H9 (cell line): ENCODE results near the gene OR56B1. TPM values are rescaled to one million over a fixed set of nuclear protein-coding genes. Genes with fewer than 3 reads are reported as not detected.

Source experiments
- DNase-seq: peaks from one replicate; pipeline ENCODE4 v3.0.0-alpha.2; 2017
- H2AFZ ChIP-seq: one replicate; pipeline ENCODE4 v1.6.1; 2013; ENCODE audit warnings: mild to moderate bottlenecking, low read length, control low read depth, moderate library complexity
- H2AK5ac ChIP-seq: 2 replicates; pipeline ENCODE4 v1.6.1; 2013; ENCODE audit warnings: low read length, control low read depth, mixed read lengths; ENCODE audit not compliant: insufficient read length
- H2BK120ac ChIP-seq: one replicate; pipeline ENCODE4 v1.6.1; 2013; ENCODE audit warnings: low read depth, mild to moderate bottlenecking, low read length, control low read depth, inconsistent platforms; ENCODE audit not compliant: poor library complexity, severe bottlenecking
- H2BK12ac ChIP-seq: 2 replicates; pipeline ENCODE4 v1.6.1; 2013; ENCODE audit warnings: low read length, control low read depth, mixed read lengths, low read depth; ENCODE audit not compliant: insufficient read length
- H2BK15ac ChIP-seq: 2 replicates; pipeline ENCODE4 v1.6.1; 2013; ENCODE audit warnings: low read depth, low read length, control low read depth
- H2BK20ac ChIP-seq: one replicate; pipeline ENCODE4 v1.6.1; 2013; ENCODE audit warnings: low read depth, mild to moderate bottlenecking, low read length, control low read depth, inconsistent platforms; ENCODE audit not compliant: poor library complexity, severe bottlenecking
- H2BK5ac ChIP-seq: 2 replicates; pipeline ENCODE4 v1.6.1; 2013; ENCODE audit warnings: low read length, control low read depth, mixed read lengths; ENCODE audit not compliant: insufficient read length
- H3K14ac ChIP-seq: 2 replicates; pipeline ENCODE4 v1.6.1; 2013; ENCODE audit warnings: low read length, control low read depth; ENCODE audit not compliant: insufficient read depth
- H3K18ac ChIP-seq: 2 replicates; pipeline ENCODE4 v1.6.1; 2013; ENCODE audit warnings: low read depth, mild to moderate bottlenecking, mixed read lengths, low read length, control low read depth; ENCODE audit not compliant: insufficient read length
- H3K23ac ChIP-seq: 2 replicates; pipeline ENCODE4 v1.6.1; 2013; ENCODE audit warnings: low read length, control low read depth, mixed read lengths, low read depth; ENCODE audit not compliant: insufficient read length
- H3K23me2 ChIP-seq: 2 replicates; pipeline ENCODE4 v1.6.1; 2013; ENCODE audit warnings: low read depth, mild to moderate bottlenecking, mixed read lengths, low read length, control low read depth; ENCODE audit not compliant: insufficient read length, poor library complexity, severe bottlenecking
- H3K27ac ChIP-seq: 2 replicates; pipeline ENCODE4 v1.5.1; 2013; ENCODE audit warnings: low read length, control low read depth, mixed read lengths, low read depth; ENCODE audit not compliant: insufficient read length
- H3K27me3 ChIP-seq: 2 replicates; pipeline ENCODE4 v1.6.1; 2013; ENCODE audit warnings: low read length, control low read depth, inconsistent platforms; ENCODE audit not compliant: insufficient read depth
- H3K4ac ChIP-seq: 2 replicates; pipeline ENCODE4 v1.6.1; 2013; ENCODE audit warnings: low read depth, mild to moderate bottlenecking, control low read depth, inconsistent platforms, low read length, moderate library complexity
- H3K4me1 ChIP-seq: 2 replicates; pipeline ENCODE4 v1.6.1; 2013; ENCODE audit warnings: low read length, control low read depth, inconsistent platforms; ENCODE audit not compliant: insufficient read depth
- H3K4me2 ChIP-seq: 2 replicates; pipeline ENCODE4 v1.6.1; 2013; ENCODE audit warnings: low read length, control low read depth, mixed read lengths; ENCODE audit not compliant: insufficient read length, insufficient read depth
- H3K56ac ChIP-seq: 2 replicates; pipeline ENCODE4 v1.6.1; 2013; ENCODE audit warnings: low read depth, mild to moderate bottlenecking, mixed read lengths, low read length, control low read depth; ENCODE audit not compliant: insufficient read length
- H3K79me1 ChIP-seq: 2 replicates; pipeline ENCODE4 v1.6.1; 2013; ENCODE audit warnings: low read depth, mild to moderate bottlenecking, moderate library complexity, low read length, control low read depth, inconsistent platforms; ENCODE audit not compliant: insufficient read depth, poor library complexity, severe bottlenecking
- H3K79me2 ChIP-seq: 2 replicates; pipeline ENCODE4 v1.6.1; 2013; ENCODE audit warnings: low read length, control low read depth, inconsistent platforms; ENCODE audit not compliant: insufficient read depth
- H3K9ac ChIP-seq: 2 replicates; pipeline ENCODE4 v1.6.1; 2013; ENCODE audit warnings: low read length, control low read depth, mixed read lengths; ENCODE audit not compliant: insufficient read length; ENCODE audit errors: extremely low read depth
- H3K9me3 ChIP-seq: one replicate; pipeline ENCODE4 v1.6.1; 2013; ENCODE audit warnings: low read depth, low read length, inconsistent platforms; ENCODE audit not compliant: control insufficient read depth
- H3T11ph ChIP-seq: one replicate; pipeline ENCODE4 v1.6.1; 2013; ENCODE audit warnings: mild to moderate bottlenecking, low read length, control low read depth, inconsistent platforms
- H4K20me1 ChIP-seq: one replicate; pipeline ENCODE4 v1.6.1; 2013; ENCODE audit not compliant: control insufficient read depth, insufficient read length, insufficient read depth
- H4K5ac ChIP-seq: 2 replicates; pipeline ENCODE4 v1.6.1; 2013; ENCODE audit warnings: low read depth, mild to moderate bottlenecking, mixed read lengths, low read length, control low read depth; ENCODE audit not compliant: insufficient read length
- H4K8ac ChIP-seq: replicated peaks from 2 replicates; pipeline ENCODE4 v1.6.1; 2013; ENCODE audit warnings: low read length, control low read depth, mixed read lengths, low read depth; ENCODE audit not compliant: insufficient read length
- H4K91ac ChIP-seq: 2 replicates; pipeline ENCODE4 v1.6.1; 2013; ENCODE audit warnings: low read depth, mild to moderate bottlenecking, moderate library complexity, mixed read lengths, low read length, control low read depth; ENCODE audit not compliant: insufficient read length
- H3K27ac Mint-ChIP-seq, 3 experiments: 2 replicates in 2 of 3; 3 replicates in 1 of 3; pipeline ENCODE4 v1.8.0; 2020 to 2021; ENCODE audit warnings: mixed read lengths in 3 of 3, mild to moderate bottlenecking in 1 of 3, moderate library complexity in 1 of 3
- H3K27me3 Mint-ChIP-seq: 2 replicates; pipeline ENCODE4 v1.8.0; 2021; ENCODE audit warnings: low read depth, mild to moderate bottlenecking, moderate library complexity, mixed read lengths
- H3K36me3 Mint-ChIP-seq, 3 experiments: 2 replicates in 2 of 3; 3 replicates in 1 of 3; pipeline ENCODE4 v1.8.0; 2020 to 2021; ENCODE audit warnings: low read depth in 3 of 3, mixed read lengths in 3 of 3; ENCODE audit not compliant: insufficient read depth in 1 of 3
- H3K4me1 Mint-ChIP-seq, 2 experiments: 2 replicates each; pipeline ENCODE4 v1.8.0; 2020; ENCODE audit warnings: mixed read lengths in 2 of 2
- H3K4me3 Mint-ChIP-seq, 2 experiments: 2 replicates in 1 of 2; 3 replicates in 1 of 2; pipeline ENCODE4 v1.8.0; 2020 to 2021; ENCODE audit warnings: mild to moderate bottlenecking in 2 of 2, mixed read lengths in 2 of 2, moderate library complexity in 1 of 2
- H3K9me3 Mint-ChIP-seq, 2 experiments: 2 replicates in 1 of 2; 3 replicates in 1 of 2; pipeline ENCODE4 v1.8.0; 2020; ENCODE audit warnings: mild to moderate bottlenecking in 2 of 2, mixed read lengths in 2 of 2, moderate library complexity in 1 of 2
- CTCF ChIP-seq: fragments of 200-600 bp; sonication (generic); conservative IDR thresholded peaks from 3 replicates; pipeline ENCODE4 v1.8.0; 2021; ENCODE audit warnings: antibody characterized with exemption, mild to moderate bottlenecking
- WGBS: extraction: QIAGEN DNeasy Blood & Tissue Kit; methylation state at CpG from one replicate; pipeline ENCODE4 v1.1.7; 2013; ENCODE audit warnings: missing lambda C conversion rate, low lambda C conversion rate, mixed read lengths; ENCODE audit not compliant: insufficient read length; ENCODE audit errors: extremely low coverage; 5-methylcytosine and 5-hydroxymethylcytosine counted together
- total RNA-seq: library from RNA; stranded (reverse); gene quantifications from 2 replicates; pipeline ENCODE4 v1.2.1, GENCODE V29; 2021

The OR56B1 gene
- total RNA-seq, 1 experiment from 2014 or later = not detected

GRCh38 chr11:5737670-5738392 is 1.6 kb downstream of the OR56B1 start:
- Histone ChIP-seq H3K23ac (no peak overlapping the region), H2BK15ac (no peak overlapping the region), H2BK20ac (no peak overlapping the region), H3K27me3 (no peaks in the 10 kb centered on the region), H3K79me1 (no peaks in the 10 kb centered on the region), H3K23me2 (no peaks in the 10 kb centered on the region), H3K79me2 (no peaks in the 10 kb centered on the region), H3K4me2 (no peak overlapping the region), H3K4ac (no peak overlapping the region), H3K4me1 (no peaks in the 10 kb centered on the region), H3K27ac (no peak overlapping the region), H2BK12ac (no peak overlapping the region), H4K5ac (no peak overlapping the region), H2AFZ (no peak overlapping the region), H3T11ph (no peak overlapping the region), H2BK5ac (no peak overlapping the region), H4K8ac (no peak overlapping the region), H4K91ac (no peak overlapping the region), H3K14ac (no peak overlapping the region), H2BK120ac (no peak overlapping the region), H3K9ac (no peak overlapping the region), H3K18ac (no peak overlapping the region), H4K20me1 (no peaks in the 10 kb centered on the region), H2AK5ac (no peak overlapping the region), H3K9me3 (no peaks in the 10 kb centered on the region), H3K56ac (no peak overlapping the region)
- no CpG with 5 or more reads among the region's 6 CpGs for WGBS
- H3K9me3 Mint-ChIP-seq = no peaks in the 10 kb centered on the region
- H3K4me1 Mint-ChIP-seq = 0 out of 4 replicates have a peak, but pooled peaks cover 0 to 2% of the 10 kb centered on the region in 2 experiments
- TF ChIP-seq CTCF = no peak
- H3K4me3 Mint-ChIP-seq = no peak overlapping the region
- no peaks in the 10 kb centered on the region for H3K36me3 Mint-ChIP-seq
- no peak overlapping the region; a peak in 1 of 7 replicates for H3K27ac Mint-ChIP-seq
- DNase-seq = no peak
- no peaks in the 10 kb centered on the region for H3K27me3 Mint-ChIP-seq
